ENCODE measurements around the gene ZNF292. TPM values are rescaled to one million over a fixed set of nuclear protein-coding genes. Genes with fewer than 3 reads are reported as not detected.
"Not testable (repeated sequence)": the region's sequence is repeated elsewhere in the genome, so short reads cannot be mapped to it uniquely, and the experiment has no call there.

Gene ZNF292
- 9.7 and 10.1 TPM in 2 replicates for total RNA-seq (2014; rRNA removed; shearing (Covaris generic))
- polyA plus RNA-seq (2015; cell fraction: cytosol; rRNA removed), result 2.4 and 3.6 TPM in 2 replicates
- 13.3 and 14.9 TPM in 2 replicates for polyA plus RNA-seq (2015; cell fraction: nucleus; rRNA removed)

GRCh38 chr6:87154993-87155841 lies at the start of gene ZNF292:
Gene ZNF292, plus strand, starts transcription at chr6:87155565. Its CDS starts 27 bp downstream, at chr6:87155592.
- in situ Hi-C loops (cut with HindIII; ENCODE audit: low pct_unique_long_range_greater_than_20kb, low sequenced_read_pairs), result no loop called here
- peak; percentile 90 for DNase-seq (ENCODE audit: low read depth, low spot score)

GRCh38 chr6:87105823-87106222 lies 49.5 kb upstream of the ZNF292 start:
- in situ Hi-C loops (cut with HindIII; ENCODE audit: low pct_unique_long_range_greater_than_20kb, low sequenced_read_pairs), result no loop called here

GRCh38 chr6:87110636-87111035 lies 44.7 kb upstream of the ZNF292 start:
- in situ Hi-C loops (cut with HindIII; ENCODE audit: low pct_unique_long_range_greater_than_20kb, low sequenced_read_pairs), result no loop called here
- no peak for DNase-seq (ENCODE audit: low read depth, low spot score)

More at GRCh38 chr6:87105823-87106222, 49.5 kb upstream of the ZNF292 start:
- DNase-seq (ENCODE audit: low read depth, low spot score), result no peak

GRCh38 chr6:87115402-87116135 lies 39.8 kb upstream of the ZNF292 start:
- DNase-seq (ENCODE audit: low read depth, low spot score), result no peak
- in situ Hi-C loops (cut with HindIII; ENCODE audit: low pct_unique_long_range_greater_than_20kb, low sequenced_read_pairs), result no loop called here

- in situ Hi-C loops (cut with HindIII; ENCODE audit: low pct_unique_long_range_greater_than_20kb, low sequenced_read_pairs), result no loop called here
- DNase-seq (ENCODE audit: low read depth, low spot score), result no peak
Measured at GRCh38 chr6:87116922-87117321, 38.4 kb upstream of the ZNF292 start.

- DNase-seq (ENCODE audit: low read depth, low spot score), result no peak
- in situ Hi-C loops (cut with HindIII; ENCODE audit: low pct_unique_long_range_greater_than_20kb, low sequenced_read_pairs), result no loop called here
Measured at GRCh38 chr6:87118054-87118453, 37.3 kb upstream of the ZNF292 start.

GRCh38 chr6:87122477-87122876 lies 32.9 kb upstream of the ZNF292 start:
- in situ Hi-C loops (cut with HindIII; ENCODE audit: low pct_unique_long_range_greater_than_20kb, low sequenced_read_pairs), result no loop called here
- DNase-seq (ENCODE audit: low read depth, low spot score), result no peak

GRCh38 chr6:87124074-87124473 lies 31.3 kb upstream of the ZNF292 start:
- no peak for DNase-seq (ENCODE audit: low read depth, low spot score)
- in situ Hi-C loops (cut with HindIII; ENCODE audit: low pct_unique_long_range_greater_than_20kb, low sequenced_read_pairs), result no loop called here

GRCh38 chr6:87126501-87126900 lies 28.9 kb upstream of the ZNF292 start:
- no peak for DNase-seq (ENCODE audit: low read depth, low spot score)
- in situ Hi-C loops (cut with HindIII; ENCODE audit: low pct_unique_long_range_greater_than_20kb, low sequenced_read_pairs), result no loop called here

- no peak for DNase-seq (ENCODE audit: low read depth, low spot score)
- in situ Hi-C loops (cut with HindIII; ENCODE audit: low pct_unique_long_range_greater_than_20kb, low sequenced_read_pairs), result no loop called here
Measured at GRCh38 chr6:87127737-87128136, 27.6 kb upstream of the ZNF292 start.

GRCh38 chr6:87136963-87137362 lies 18.4 kb upstream of the ZNF292 start:
- no peak for DNase-seq (ENCODE audit: low read depth, low spot score)
- in situ Hi-C loops (cut with HindIII; ENCODE audit: low pct_unique_long_range_greater_than_20kb, low sequenced_read_pairs), result no loop called here

GRCh38 chr6:87139236-87139635 lies 16.1 kb upstream of the ZNF292 start:
- in situ Hi-C loops (cut with HindIII; ENCODE audit: low pct_unique_long_range_greater_than_20kb, low sequenced_read_pairs), result no loop called here
- DNase-seq (ENCODE audit: low read depth, low spot score), result peak; percentile 65

GRCh38 chr6:87139927-87140326 lies 15.4 kb upstream of the ZNF292 start:
- DNase-seq (ENCODE audit: low read depth, low spot score); in situ Hi-C loops (cut with HindIII; ENCODE audit: low pct_unique_long_range_greater_than_20kb, low sequenced_read_pairs): not testable (repeated sequence)

- DNase-seq (ENCODE audit: low read depth, low spot score), result no peak
- in situ Hi-C loops (cut with HindIII; ENCODE audit: low pct_unique_long_range_greater_than_20kb, low sequenced_read_pairs), result no loop called here
Measured at GRCh38 chr6:87146363-87146762, 9.0 kb upstream of the ZNF292 start.

- in situ Hi-C loops (cut with HindIII; ENCODE audit: low pct_unique_long_range_greater_than_20kb, low sequenced_read_pairs), result no loop called here
- no peak for DNase-seq (ENCODE audit: low read depth, low spot score)
Measured at GRCh38 chr6:87150406-87150805, 5.0 kb upstream of the ZNF292 start.

- no peak for DNase-seq (ENCODE audit: low read depth, low spot score)
- in situ Hi-C loops (cut with HindIII; ENCODE audit: low pct_unique_long_range_greater_than_20kb, low sequenced_read_pairs), result no loop called here
Measured at GRCh38 chr6:87151471-87151780, 3.9 kb upstream of the ZNF292 start.

- DNase-seq (ENCODE audit: low read depth, low spot score), result no peak
- in situ Hi-C loops (cut with HindIII; ENCODE audit: low pct_unique_long_range_greater_than_20kb, low sequenced_read_pairs), result no loop called here
Measured at GRCh38 chr6:87151781-87152525, 3.4 kb upstream of the ZNF292 start.

- in situ Hi-C loops (cut with HindIII; ENCODE audit: low pct_unique_long_range_greater_than_20kb, low sequenced_read_pairs), result no loop called here
- no peak for DNase-seq (ENCODE audit: low read depth, low spot score)
Measured at GRCh38 chr6:87152526-87152955, 2.8 kb upstream of the ZNF292 start.
